Measurements from ENCODE around the gene CIRBP.
"Not testable (repeated sequence)": the region's sequence is repeated elsewhere in the genome, so short reads cannot be mapped to it uniquely, and the experiment has no call there.

Gene CIRBP

GRCh38 chr19:1294688-1295087 lies 25.6 kb downstream of the CIRBP start:
- no peak for DNase-seq

- no peak for DNase-seq
These were observed 26.3 kb downstream of the CIRBP start for GRCh38 chr19:1295169-1296012.

GRCh38 chr19:1296078-1296477 lies 26.9 kb downstream of the CIRBP start:
- no peak for DNase-seq

- no peak for DNase-seq
These were observed 27.6 kb downstream of the CIRBP start for GRCh38 chr19:1296575-1297271.

GRCh38 chr19:1298235-1298634 lies 29.1 kb downstream of the CIRBP start:
- DNase-seq, result no peak

- no peak for DNase-seq
These were observed 30.7 kb downstream of the CIRBP start for GRCh38 chr19:1299801-1300200.

- no peak for DNase-seq
These were observed 31.8 kb downstream of the CIRBP start for GRCh38 chr19:1300744-1301490.

- DNase-seq, result no peak
These were observed 33.6 kb downstream of the CIRBP start for GRCh38 chr19:1302533-1303239.

- DNase-seq, result no peak
These were observed 35.2 kb downstream of the CIRBP start for GRCh38 chr19:1304197-1304924.

- not testable (repeated sequence) for DNase-seq
These were observed 36.2 kb downstream of the CIRBP start for GRCh38 chr19:1305354-1305753.

- DNase-seq, result no peak
These were observed 38.2 kb downstream of the CIRBP start for GRCh38 chr19:1307320-1307719.

GRCh38 chr19:1307755-1308303 lies 38.7 kb downstream of the CIRBP start:
- no peak for DNase-seq

- DNase-seq, result no peak
These were observed 39.6 kb downstream of the CIRBP start for GRCh38 chr19:1308718-1309117.

- no peak for DNase-seq
These were observed 41.1 kb downstream of the CIRBP start for GRCh38 chr19:1309977-1310852.

- no peak for DNase-seq
These were observed 41.7 kb downstream of the CIRBP start for GRCh38 chr19:1310853-1311180.

- no peak for DNase-seq
These were observed 42.5 kb downstream of the CIRBP start for GRCh38 chr19:1311543-1312091.

GRCh38 chr19:1312767-1313694 lies 43.9 kb downstream of the CIRBP start:
- no peak for DNase-seq

- DNase-seq, result no peak
These were observed 44.8 kb downstream of the CIRBP start for GRCh38 chr19:1313695-1314613.
